Spleen (tissue), 7 donors: ENCODE data around the gene RPL35.

Experiments used
- CTCF ChIP-seq, 11 experiments: fragments of 200-600 bp in 7 of 11; fragments of 450-650 bp in 4 of 11; sonication (generic) in 4 of 11; IDR thresholded peaks in 8 of 11; conservative IDR thresholded peaks in 3 of 11; 1 replicate in 7 of 11; 2 replicates in 4 of 11; pipeline versions ENCODE4 v1.4.0 to v1.8.0; 2016 to 2021; ENCODE audit warnings: antibody characterized with exemption in 11 of 11, inconsistent platforms in 4 of 11, mild to moderate bottlenecking in 1 of 11
- POLR2A ChIP-seq, 3 donors: fragments of 450-650 bp; IDR thresholded peaks; one replicate each; pipeline ENCODE4 v1.5.1; 2017; ENCODE audit warnings: antibody characterized with exemption in 3 of 3, mild to moderate bottlenecking in 1 of 3
- donor health status: DM: no; HTN: no; CAD: no; lungs with moderate emphysema.
- donor health status: DM: no; HTN: no; CAD: no.
- donor health status: DM: no; HTN: no; CAD: no.

DNA sequence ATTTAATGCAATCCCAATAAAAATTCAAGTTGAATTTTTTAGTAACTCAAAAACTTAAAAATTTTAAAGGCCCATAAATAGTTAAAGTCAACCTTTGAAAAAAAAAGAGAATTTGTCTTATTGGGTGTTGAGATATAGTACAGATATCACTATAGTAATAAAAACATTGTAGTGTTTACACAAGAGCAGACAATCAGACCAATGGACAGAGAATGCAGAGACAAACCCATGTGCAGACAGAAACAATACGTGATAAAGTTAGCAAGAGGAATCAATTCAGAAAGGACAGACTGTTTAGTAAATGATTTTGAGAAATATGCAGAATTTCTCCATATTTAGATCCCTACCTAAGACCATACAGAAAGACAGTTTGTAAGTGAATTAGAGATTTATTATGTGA is 45.2 kb upstream of the RPL35 start:
- TF ChIP-seq CTCF (IDR thresholded peaks at IDR 0.05 in 8 of 11, conservative IDR thresholded peaks at IDR 0.05 in 3 of 11) (no peak), POLR2A (IDR thresholded peaks at IDR 0.05) (no peak)
